ENCODE data around the gene TRPV4. TPM values are rescaled to one million over a fixed set of nuclear protein-coding genes. Genes with fewer than 3 reads are reported as not detected.
A peak's percentile ranks its signal among the peaks of the same experiment; 100 is the strongest.
"Not testable (repeated sequence)": the region's sequence is repeated elsewhere in the genome, so short reads cannot be mapped to it uniquely, and the experiment has no call there.

The TRPV4 gene
- not detected for total RNA-seq

GRCh38 chr12:109833307-109834189 is at the start of gene TRPV4:
Gene TRPV4 (minus strand): TSS chr12:109833398. CDS start chr12:109814796, 18,602 bp downstream.
- no peak for DNase-seq

DNA sequence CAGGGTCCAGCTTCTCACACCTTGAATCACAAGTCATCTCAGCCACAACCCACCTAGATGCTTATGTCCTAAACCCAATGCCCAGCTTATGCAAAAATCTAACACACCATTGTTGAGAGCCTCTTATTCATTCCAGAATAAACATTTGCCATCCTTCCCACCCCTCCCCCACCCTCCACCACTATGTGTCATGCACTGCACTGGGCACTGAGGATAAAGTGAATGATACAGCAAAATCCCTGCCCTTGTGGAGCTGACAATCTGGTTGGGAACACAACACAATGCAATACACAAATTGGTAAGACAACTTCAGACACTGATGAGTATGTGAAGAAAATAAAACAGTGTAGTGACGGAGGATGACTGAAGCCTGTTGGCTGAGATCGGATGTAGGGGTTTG is 48.6 kb upstream of the TRPV4 start:
- DNase-seq, result no peak

GRCh38 chr12:109880938-109881337 is 47.7 kb upstream of the TRPV4 start:
- no peak for DNase-seq

DNA sequence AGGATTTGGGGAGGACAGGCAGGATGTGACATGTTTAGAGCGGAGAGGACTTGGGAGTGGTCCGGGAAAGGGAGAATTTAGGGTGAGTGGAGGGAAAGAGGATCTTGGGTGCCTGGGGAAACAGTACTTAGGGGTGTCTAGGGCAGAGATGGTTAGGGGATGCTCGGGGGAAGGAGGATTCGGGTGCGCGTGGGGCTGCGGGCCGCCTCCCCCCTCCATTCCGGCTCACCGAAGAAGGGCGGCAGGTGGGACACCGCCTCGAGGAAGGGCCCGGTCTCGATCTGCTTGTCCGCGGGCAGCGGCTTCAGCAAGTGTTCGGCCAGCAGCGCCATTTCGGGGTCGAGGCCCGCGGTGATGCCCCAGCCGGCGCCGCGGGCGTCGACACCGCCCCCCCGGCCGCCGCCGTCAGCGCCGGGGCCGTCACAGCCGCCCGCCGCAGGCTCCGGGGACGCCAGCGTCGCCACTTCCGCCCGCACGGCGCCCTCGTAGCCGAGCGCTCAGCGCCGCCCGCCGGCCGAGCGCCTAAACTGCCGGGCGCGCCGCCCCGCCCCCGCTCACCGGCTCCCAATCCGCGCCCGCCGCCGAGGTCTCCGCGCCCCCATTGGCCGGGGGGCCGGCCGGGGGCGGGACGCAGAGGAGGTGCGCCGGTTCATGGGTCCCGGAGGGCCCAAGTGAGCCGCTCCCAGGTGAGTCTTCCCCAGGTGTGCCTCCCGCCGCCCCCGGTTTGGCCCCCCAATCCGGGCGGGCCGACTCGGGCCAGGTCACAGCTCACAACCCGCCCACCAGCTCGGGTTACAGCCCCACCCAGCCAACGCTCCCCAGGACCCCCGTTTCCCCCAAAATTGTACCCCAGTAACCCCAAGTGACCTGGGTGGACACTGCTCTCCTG is 47.1 kb upstream of the TRPV4 start, which contains the start of gene GLTP:
Gene GLTP, minus strand, starts transcription at position 499 of the 889 bp plus-strand sequence. Its CDS starts 167 bp downstream, at position 332.
- DNase-seq, result peak; percentile 68

DNA sequence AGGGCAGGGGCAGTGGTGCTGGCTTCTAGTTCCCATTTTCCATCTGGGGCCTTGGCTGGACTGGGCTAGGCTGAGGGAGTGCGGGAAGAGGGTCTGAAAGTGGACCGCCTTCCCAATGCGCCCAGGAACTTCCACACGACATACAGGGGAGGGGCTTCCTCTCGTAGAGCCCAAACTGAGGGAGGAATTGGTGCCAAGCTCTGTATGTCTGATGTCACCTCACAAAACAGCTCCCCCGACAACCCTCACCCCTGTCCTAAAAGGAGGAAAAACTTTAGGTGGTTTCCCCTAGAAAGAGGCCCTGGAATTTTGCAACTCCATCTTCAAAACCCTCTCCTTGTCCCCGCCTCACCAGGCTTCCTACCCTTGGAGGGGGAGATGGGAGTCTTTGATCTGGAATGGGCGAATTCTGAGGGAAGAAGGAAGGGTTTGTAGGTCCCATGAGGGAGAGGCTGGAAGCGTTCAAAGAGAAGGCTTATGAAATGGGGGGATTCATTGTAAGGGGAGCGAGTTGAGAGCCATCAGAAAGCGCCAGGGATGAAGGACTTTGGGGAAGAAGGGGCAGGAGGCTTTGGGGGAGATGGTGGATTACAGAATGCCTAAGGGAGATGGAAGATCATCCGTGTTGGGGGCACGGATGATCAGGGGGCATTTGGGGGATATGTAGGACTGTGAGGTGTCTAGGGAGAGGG is 46.3 kb upstream of the TRPV4 start:
- DNase-seq, result no peak

DNA sequence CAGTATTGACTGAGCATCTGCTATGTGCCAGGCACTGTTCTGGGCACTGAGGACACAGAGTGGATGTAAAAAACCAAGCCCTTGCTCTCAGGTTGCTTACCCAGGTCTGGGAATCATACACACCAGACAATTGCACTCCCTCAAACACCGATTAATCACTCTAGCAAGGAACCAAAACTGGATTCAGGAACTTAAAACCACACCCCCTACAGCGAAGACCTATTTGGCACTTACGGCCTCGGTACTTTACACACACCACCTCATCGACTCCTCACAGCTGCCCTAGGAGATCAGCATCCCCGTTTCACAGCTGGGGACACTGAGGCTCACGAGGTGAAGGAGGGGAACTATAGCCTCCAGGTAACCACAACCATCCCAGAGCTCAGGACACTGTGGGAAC is 45.6 kb upstream of the TRPV4 start:
- DNase-seq, result no peak

GRCh38 chr12:109878247-109878625 is 45.0 kb upstream of the TRPV4 start:
- DNase-seq, result no peak

DNA sequence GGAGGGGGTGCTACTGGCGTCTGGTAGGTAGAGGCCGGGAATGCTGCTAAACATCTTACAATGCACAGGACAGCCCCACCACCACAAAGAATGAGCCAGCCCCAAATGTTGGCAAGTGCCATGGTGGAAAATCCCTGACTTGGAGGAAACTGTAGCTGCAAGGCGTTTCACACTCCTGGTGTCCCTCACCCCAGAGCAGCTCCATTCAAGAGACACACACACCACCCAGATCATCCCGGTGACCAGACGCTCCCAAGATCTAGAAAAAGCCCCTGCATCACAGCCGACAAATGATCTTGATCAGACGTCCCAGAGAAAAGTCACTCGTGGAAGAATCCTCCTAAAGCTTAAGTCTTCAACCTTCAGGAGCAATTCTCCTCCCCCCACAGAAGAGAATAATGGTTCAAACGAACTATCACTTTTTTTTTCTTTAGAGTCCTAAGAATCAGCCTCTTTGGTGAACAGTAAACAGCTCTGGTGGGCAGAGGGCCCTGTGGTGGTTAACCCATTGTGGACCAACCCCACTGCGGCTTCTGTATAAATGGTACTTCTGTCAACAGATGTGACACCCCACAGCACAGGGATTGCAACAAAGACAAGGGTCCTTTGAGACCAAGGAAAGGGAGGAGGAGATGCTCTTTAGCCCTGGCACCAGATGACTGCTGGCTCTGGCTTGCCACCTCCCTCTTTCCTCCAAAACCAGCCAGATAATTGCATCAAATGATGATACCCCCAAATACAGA is 44.5 kb upstream of the TRPV4 start:
- DNase-seq, result peak; percentile 26

DNA sequence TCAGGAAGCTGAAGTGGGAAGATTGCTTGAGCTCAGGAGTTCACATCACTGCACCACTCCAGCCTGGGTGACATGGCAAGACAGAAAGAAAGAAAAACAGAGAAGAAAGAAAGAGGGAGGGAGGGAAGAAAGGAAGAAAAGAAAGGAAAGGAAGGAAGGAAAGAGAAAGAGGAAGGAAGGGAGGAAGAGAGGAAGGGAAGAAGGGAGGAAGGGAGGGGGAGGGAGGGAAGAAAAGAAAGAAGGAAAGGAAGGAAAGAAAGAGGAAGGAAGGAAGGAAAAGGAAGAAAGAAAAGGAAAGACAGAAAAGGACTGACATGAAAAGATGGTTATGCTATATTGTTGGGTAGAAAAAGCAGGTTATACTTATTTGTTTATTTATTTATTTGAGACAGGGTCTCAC is 43.2 kb upstream of the TRPV4 start:
- no peak for DNase-seq

GRCh38 chr12:109875572-109876131 is 42.5 kb upstream of the TRPV4 start:
- DNase-seq, result no peak

- DNase-seq, result no peak
Observed at GRCh38 chr12:109873653-109874052, 40.5 kb upstream of the TRPV4 start.

DNA sequence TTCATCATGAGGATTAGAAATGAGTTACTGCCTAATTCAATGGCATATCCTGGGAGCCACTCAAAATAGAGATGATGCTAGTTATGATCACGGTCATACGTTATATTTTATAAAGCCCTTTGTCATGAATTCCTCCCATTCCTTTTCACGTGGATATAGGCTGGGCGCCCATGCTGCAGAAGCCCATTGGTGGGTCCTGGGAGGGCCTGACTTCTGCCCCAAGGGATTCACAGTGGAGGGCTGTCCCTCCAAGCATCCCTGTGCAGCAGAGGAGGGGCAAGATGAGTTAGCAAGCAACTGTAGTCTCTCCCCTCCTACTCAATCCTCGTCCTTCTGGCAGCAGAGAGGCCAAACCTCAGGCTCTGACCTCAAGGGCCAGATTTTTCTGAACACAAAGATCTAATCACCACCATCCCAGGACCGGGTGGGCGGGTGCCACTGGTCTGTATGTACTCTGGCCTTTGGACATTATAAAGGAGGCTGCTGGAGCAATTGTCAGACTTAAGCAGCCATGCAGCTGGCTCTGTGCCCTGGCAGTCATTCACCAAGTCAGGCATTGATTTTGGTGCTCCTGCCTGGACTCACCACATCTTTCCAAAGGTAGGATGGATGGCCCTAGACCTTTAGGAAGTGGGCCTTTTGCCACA is 38.6 kb upstream of the TRPV4 start:
- no peak for DNase-seq

DNA sequence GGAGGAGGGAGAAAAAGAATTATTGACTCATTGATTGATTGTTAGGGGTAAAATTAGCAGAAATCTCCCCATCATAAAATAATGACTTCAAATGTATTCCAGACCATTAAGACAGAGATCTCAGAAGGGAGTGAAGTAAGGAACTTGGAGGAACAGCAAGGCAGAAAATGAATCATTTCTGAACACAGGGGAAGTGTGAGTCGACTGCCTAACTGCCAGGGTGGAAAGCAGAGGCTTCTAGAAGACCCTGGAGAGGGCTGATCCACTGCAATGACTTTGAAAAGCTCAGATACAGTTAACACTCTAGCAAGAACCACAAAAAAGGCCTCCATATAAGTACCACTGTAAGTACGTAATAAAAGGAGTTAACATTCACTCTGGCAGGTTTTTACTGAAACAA is 37.5 kb upstream of the TRPV4 start:
- no peak for DNase-seq

GRCh38 chr12:109868182-109869051 is 35.2 kb upstream of the TRPV4 start:
- DNase-seq, result no peak

DNA sequence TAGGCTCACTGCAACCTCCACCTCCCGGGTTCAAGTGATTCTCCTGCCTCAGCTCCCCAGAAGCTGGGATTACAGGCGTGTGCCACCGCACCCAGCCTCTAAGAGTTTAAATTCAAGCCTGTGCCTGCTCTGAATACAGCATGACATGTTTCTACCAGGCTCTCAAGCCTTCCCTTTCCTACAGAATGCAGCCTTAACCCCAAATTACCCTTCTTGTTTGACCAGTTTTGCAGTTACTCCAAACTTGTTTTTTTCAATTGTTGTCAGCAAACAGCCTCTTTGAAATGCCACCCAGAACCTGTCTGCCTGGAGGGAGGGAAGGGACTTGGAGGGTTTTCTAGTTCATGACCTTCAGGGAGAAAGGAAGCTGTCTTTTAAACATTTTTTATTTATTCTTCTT is 31.7 kb upstream of the TRPV4 start:
- DNase-seq, result no peak

- DNase-seq, result peak; percentile 45
Observed at GRCh38 chr12:109863847-109864712, 30.9 kb upstream of the TRPV4 start.

DNA sequence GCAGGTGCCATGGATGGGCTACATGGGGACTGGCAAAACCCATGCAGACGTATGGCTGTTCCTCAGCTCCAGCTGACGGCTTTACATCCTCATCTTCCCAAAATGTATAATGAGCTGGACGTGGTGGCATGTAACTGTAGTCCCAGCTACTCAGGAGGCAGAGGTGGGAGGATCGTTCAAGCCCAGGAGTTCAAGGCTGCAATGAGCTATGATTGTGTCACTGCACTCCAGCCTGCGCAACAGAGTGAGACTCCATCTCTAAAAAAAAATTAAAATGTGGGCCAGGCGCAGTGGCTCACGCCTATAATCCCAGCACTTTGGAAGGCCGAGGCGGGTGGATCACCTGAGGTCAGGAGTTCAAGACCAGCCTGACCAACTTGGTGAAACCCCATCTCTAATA is 29.3 kb upstream of the TRPV4 start:
- DNase-seq, result not testable (repeated sequence)

- no peak for DNase-seq
Observed at GRCh38 chr12:109861689-109862314, 28.6 kb upstream of the TRPV4 start.
